ACC112 (cell line): ENCODE data around the gene PLA2G2F.
"Not testable (repeated sequence)": the region's sequence is repeated elsewhere in the genome, so short reads cannot be mapped to it uniquely, and the experiment has no call there.

Source experiments
- H2AFZ ChIP-seq: fragments of 200-600 bp; sonication (generic); one replicate; pipeline ENCODE4 v1.6.0; 2017; ENCODE audit warnings: antibody characterized with exemption, low read length; ENCODE audit not compliant: unreplicated experiment
- H3K27ac ChIP-seq: fragments of 200-600 bp; sonication (generic); 2 replicates; pipeline ENCODE4 v1.5.1; 2014; ENCODE audit warnings: low read depth, mild to moderate bottlenecking, antibody characterized with exemption, low read length, moderate library complexity
- H3K27me3 ChIP-seq: fragments of 200-600 bp; sonication (generic); 2 replicates; pipeline ENCODE4 v1.6.1; 2014; ENCODE audit warnings: mild to moderate bottlenecking, antibody characterized with exemption, low read length, moderate library complexity, mixed read lengths; ENCODE audit not compliant: insufficient read depth
- H3K36me3 ChIP-seq: fragments of 200-600 bp; sonication (generic); 2 replicates; pipeline ENCODE4 v1.6.1; 2016; ENCODE audit warnings: mild to moderate bottlenecking, antibody characterized with exemption, low read length, moderate library complexity, mixed read lengths; ENCODE audit not compliant: insufficient read depth
- H3K4me1 ChIP-seq: fragments of 200-600 bp; sonication (generic); one replicate; pipeline ENCODE4 v1.6.1; 2016; ENCODE audit warnings: low read length, mixed read lengths; ENCODE audit not compliant: insufficient read depth, unreplicated experiment, control insufficient read depth
- H3K4me3 ChIP-seq: fragments of 200-600 bp; sonication (generic); 2 replicates; pipeline ENCODE4 v1.5.1; 2014; ENCODE audit warnings: mild to moderate bottlenecking, low read depth, low read length
- H3K79me2 ChIP-seq: fragments of 200-600 bp; sonication (generic); one replicate; pipeline ENCODE4 v1.6.0; 2016; ENCODE audit warnings: low read length; ENCODE audit not compliant: control insufficient read depth, unreplicated experiment, insufficient read depth

The PLA2G2F gene

GRCh38 chr1:20126806-20127440 lies 12.2 kb upstream of the PLA2G2F start:
- peaks cover 4% of the 10 kb centered on the region; the same call in 1 of the 2 replicates for H3K27me3 ChIP-seq
- H3K4me1 ChIP-seq = peaks cover 4% of the 10 kb centered on the region
- no peak overlapping the region for H3K4me3 ChIP-seq
- no peak overlapping the region for H3K27ac ChIP-seq
- no peak overlapping the region for H2AFZ ChIP-seq
- H3K36me3 ChIP-seq = no peaks in the 10 kb centered on the region
- no peaks in the 10 kb centered on the region for H3K79me2 ChIP-seq

- not testable (repeated sequence) for H3K27ac ChIP-seq, H2AFZ ChIP-seq, H3K4me3 ChIP-seq, H3K4me1 ChIP-seq, H3K36me3 ChIP-seq, H3K79me2 ChIP-seq
- peaks cover 27% of the 10 kb centered on the region for H3K27me3 ChIP-seq
Measured at GRCh38 chr1:20130518-20130917, 8.6 kb upstream of the PLA2G2F start.

- no peaks in the 10 kb centered on the region for H3K4me1 ChIP-seq
- H3K27me3 ChIP-seq = peaks cover 40% of the 10 kb centered on the region
- H3K27ac ChIP-seq = no peak overlapping the region
- H3K79me2 ChIP-seq = no peaks in the 10 kb centered on the region
- H2AFZ ChIP-seq = no peak overlapping the region
- H3K4me3 ChIP-seq = no peak overlapping the region
- no peaks in the 10 kb centered on the region for H3K36me3 ChIP-seq
Measured at GRCh38 chr1:20134995-20135394, 4.1 kb upstream of the PLA2G2F start.

- Histone ChIP-seq H3K27ac (no peak overlapping the region), H2AFZ (no peak overlapping the region), H3K4me1 (no peaks in the 10 kb centered on the region), H3K36me3 (no peaks in the 10 kb centered on the region), H3K79me2 (no peaks in the 10 kb centered on the region), H3K4me3 (no peak overlapping the region), H3K27me3 (peaks cover 40% of the 10 kb centered on the region)
Measured at GRCh38 chr1:20136249-20136648, 2.9 kb upstream of the PLA2G2F start.

GRCh38 chr1:20137055-20137454 lies 2.1 kb upstream of the PLA2G2F start:
- no peaks in the 10 kb centered on the region for H3K36me3 ChIP-seq
- no peak overlapping the region for H2AFZ ChIP-seq
- H3K4me3 ChIP-seq = no peak overlapping the region
- H3K79me2 ChIP-seq = no peaks in the 10 kb centered on the region
- H3K27me3 ChIP-seq = peaks cover 41% of the 10 kb centered on the region
- H3K4me1 ChIP-seq = no peaks in the 10 kb centered on the region
- H3K27ac ChIP-seq = no peak overlapping the region

- Histone ChIP-seq H3K79me2 (no peaks in the 10 kb centered on the region), H3K27me3 (peaks cover 36% of the 10 kb centered on the region), H3K4me1 (no peaks in the 10 kb centered on the region), H3K4me3 (no peak overlapping the region), H3K27ac (no peak overlapping the region), H2AFZ (no peak overlapping the region), H3K36me3 (no peaks in the 10 kb centered on the region)
Measured at GRCh38 chr1:20137604-20138003, 1.5 kb upstream of the PLA2G2F start.

- H3K27me3 ChIP-seq = peaks cover 32% of the 10 kb centered on the region
- H3K27ac ChIP-seq = no peak overlapping the region
- no peaks in the 10 kb centered on the region for H3K4me1 ChIP-seq
- no peaks in the 10 kb centered on the region for H3K36me3 ChIP-seq
- H2AFZ ChIP-seq = no peak overlapping the region
- H3K79me2 ChIP-seq = no peaks in the 10 kb centered on the region
- H3K4me3 ChIP-seq = no peak overlapping the region
Measured at GRCh38 chr1:20138346-20138745, 777 bp upstream of the PLA2G2F start.

- no peak overlapping the region for H2AFZ ChIP-seq
- no peaks in the 10 kb centered on the region for H3K36me3 ChIP-seq
- no peaks in the 10 kb centered on the region for H3K79me2 ChIP-seq
- H3K27me3 ChIP-seq = peaks cover 33% of the 10 kb centered on the region
- no peaks in the 10 kb centered on the region for H3K4me1 ChIP-seq
- no peak overlapping the region for H3K27ac ChIP-seq
- H3K4me3 ChIP-seq = no peak overlapping the region
Measured at GRCh38 chr1:20139776-20140612, 871 bp downstream of the PLA2G2F start.

GRCh38 chr1:20141001-20141400 lies 1.9 kb downstream of the PLA2G2F start:
- no peaks in the 10 kb centered on the region for H3K79me2 ChIP-seq
- peaks cover 27% of the 10 kb centered on the region for H3K27me3 ChIP-seq
- H3K27ac ChIP-seq = no peak overlapping the region
- no peaks in the 10 kb centered on the region for H3K4me1 ChIP-seq
- H2AFZ ChIP-seq = no peak overlapping the region
- H3K4me3 ChIP-seq = no peak overlapping the region
- H3K36me3 ChIP-seq = no peaks in the 10 kb centered on the region

GRCh38 chr1:20141466-20141865 lies 2.3 kb downstream of the PLA2G2F start:
- no peak overlapping the region for H2AFZ ChIP-seq
- no peak overlapping the region for H3K4me3 ChIP-seq
- H3K79me2 ChIP-seq = no peaks in the 10 kb centered on the region
- peaks cover 26% of the 10 kb centered on the region for H3K27me3 ChIP-seq
- H3K4me1 ChIP-seq = no peaks in the 10 kb centered on the region
- no peak overlapping the region for H3K27ac ChIP-seq
- H3K36me3 ChIP-seq = no peaks in the 10 kb centered on the region
